Astrocyte (in vitro differentiated cells and primary cell): ENCODE measurements around the gene PLCXD3. TPM values are rescaled to one million over a fixed set of nuclear protein-coding genes. Genes with fewer than 3 reads are reported as not detected.

ENCODE experiments used
- DNase-seq: peaks from one replicate; pipeline ENCODE4 v3.0.0-alpha.2; 2010; ENCODE audit warnings: low read depth
- FAIRE-seq: peaks from 2 replicates; lab custom pipeline; 2011; peaks lifted over from hg19 to GRCh38; lab: Jason Lieb, UNC
- H2AFZ ChIP-seq: 2 replicates; pipeline ENCODE4 v1.6.0; 2012; ENCODE audit warnings: low read depth, low read length, inconsistent platforms
- H3K27ac ChIP-seq: 2 replicates; pipeline ENCODE4 v1.5.1; 2011; ENCODE audit warnings: low read depth, low read length, inconsistent platforms
- H3K27me3 ChIP-seq: 2 replicates; pipeline ENCODE4 v1.6.0; 2011; ENCODE audit warnings: low read length, inconsistent platforms; ENCODE audit not compliant: insufficient read depth
- H3K36me3 ChIP-seq: 2 replicates; pipeline ENCODE4 v1.5.1; 2011; ENCODE audit warnings: low read length, inconsistent platforms; ENCODE audit not compliant: insufficient read depth
- H3K4me1 ChIP-seq: 2 replicates; pipeline ENCODE4 v1.5.1; 2011; ENCODE audit warnings: low read length, inconsistent platforms; ENCODE audit not compliant: insufficient read depth
- H3K4me2 ChIP-seq: 2 replicates; pipeline ENCODE4 v1.6.0; 2012; ENCODE audit warnings: low read length, inconsistent platforms
- H3K4me3 ChIP-seq: 2 replicates; pipeline ENCODE4 v1.5.1; 2011; ENCODE audit warnings: low read depth, mild to moderate bottlenecking, low read length, inconsistent platforms; ENCODE audit not compliant: insufficient read depth
- H3K79me2 ChIP-seq: 2 replicates; pipeline ENCODE4 v1.6.0; 2012; ENCODE audit warnings: mild to moderate bottlenecking, low read length, inconsistent platforms; ENCODE audit not compliant: insufficient read depth
- H3K9ac ChIP-seq: 2 replicates; pipeline ENCODE4 v1.6.0; 2012; ENCODE audit warnings: mild to moderate bottlenecking, low read length, inconsistent platforms
- H3K9me3 ChIP-seq: 2 replicates; pipeline ENCODE4 v1.5.1; 2012; ENCODE audit warnings: low read depth, mild to moderate bottlenecking, low read length, inconsistent platforms; ENCODE audit not compliant: insufficient read depth
- H4K20me1 ChIP-seq: 2 replicates; pipeline ENCODE4 v1.6.0; 2012; ENCODE audit warnings: low read length, inconsistent platforms; ENCODE audit not compliant: insufficient read depth
- H3K27ac Mint-ChIP-seq: one replicate; pipeline ENCODE4 v1.8.0; 2021; ENCODE audit warnings: mild to moderate bottlenecking, mixed read lengths; ENCODE audit not compliant: unreplicated experiment
- H3K27me3 Mint-ChIP-seq: one replicate; pipeline ENCODE4 v1.8.0; 2021; ENCODE audit warnings: low read depth, mixed read lengths; ENCODE audit not compliant: unreplicated experiment
- H3K36me3 Mint-ChIP-seq: one replicate; pipeline ENCODE4 v1.8.0; 2021; ENCODE audit warnings: low read depth, mixed read lengths; ENCODE audit not compliant: unreplicated experiment
- H3K4me1 Mint-ChIP-seq: one replicate; pipeline ENCODE4 v1.8.0; 2021; ENCODE audit warnings: low read depth, mixed read lengths; ENCODE audit not compliant: unreplicated experiment
- H3K4me3 Mint-ChIP-seq: one replicate; pipeline ENCODE4 v1.8.0; 2021; ENCODE audit warnings: mild to moderate bottlenecking, moderate library complexity, mixed read lengths; ENCODE audit not compliant: unreplicated experiment
- H3K9me3 Mint-ChIP-seq: one replicate; pipeline ENCODE4 v1.8.0; 2021; ENCODE audit warnings: mild to moderate bottlenecking, mixed read lengths; ENCODE audit not compliant: unreplicated experiment
- EZH2 ChIP-seq: IDR thresholded peaks from 2 replicates; pipeline ENCODE4 v1.6.1; 2012; ENCODE audit warnings: mild to moderate bottlenecking, low read length, inconsistent platforms; ENCODE audit not compliant: insufficient read depth
- total RNA-seq: library from RNA; stranded (reverse); gene quantifications from 2 replicates; pipeline ENCODE4 v1.2.1, GENCODE V29; 2021
- TF ChIP-seq, protein P1 (sequence below): IDR thresholded peaks from 2 replicates; pipeline ENCODE4 v1.5.1; 2011; ENCODE audit warnings: low read depth, mild to moderate bottlenecking, inconsistent platforms, low read length, moderate library complexity; ENCODE audit not compliant: insufficient read depth

The PLCXD3 gene
- total RNA-seq, 1 donor from 2014 or later = 1.6 TPM

GRCh38 chr5:41508696-41509398, 1.6 kb downstream of the PLCXD3 start:
- Mint-ChIP-seq H3K9me3 (no peaks in the 10 kb centered on the region), H3K27ac (no peak overlapping the region), H3K27me3 (peaks cover 22% of the 10 kb centered on the region), H3K4me1 (peaks cover 2% of the 10 kb centered on the region), H3K36me3 (no peaks in the 10 kb centered on the region), H3K4me3 (peak overlapping the region; percentile 15)
- Histone ChIP-seq H3K36me3 (no peaks in the 10 kb centered on the region), H3K4me1 (peaks cover 7% of the 10 kb centered on the region), H3K4me3 (no peak overlapping the region), H3K9ac (no peak overlapping the region), H3K4me2 (peak overlapping the region; percentile 85), H3K79me2 (no peaks in the 10 kb centered on the region), H3K9me3 (no peaks in the 10 kb centered on the region), H3K27me3 (peaks cover 24% of the 10 kb centered on the region), H2AFZ (no peak overlapping the region), H4K20me1 (no peaks in the 10 kb centered on the region), H3K27ac (no peak overlapping the region)
- no peak for TF ChIP-seq EZH2
- TF ChIP-seq, protein P1, sequence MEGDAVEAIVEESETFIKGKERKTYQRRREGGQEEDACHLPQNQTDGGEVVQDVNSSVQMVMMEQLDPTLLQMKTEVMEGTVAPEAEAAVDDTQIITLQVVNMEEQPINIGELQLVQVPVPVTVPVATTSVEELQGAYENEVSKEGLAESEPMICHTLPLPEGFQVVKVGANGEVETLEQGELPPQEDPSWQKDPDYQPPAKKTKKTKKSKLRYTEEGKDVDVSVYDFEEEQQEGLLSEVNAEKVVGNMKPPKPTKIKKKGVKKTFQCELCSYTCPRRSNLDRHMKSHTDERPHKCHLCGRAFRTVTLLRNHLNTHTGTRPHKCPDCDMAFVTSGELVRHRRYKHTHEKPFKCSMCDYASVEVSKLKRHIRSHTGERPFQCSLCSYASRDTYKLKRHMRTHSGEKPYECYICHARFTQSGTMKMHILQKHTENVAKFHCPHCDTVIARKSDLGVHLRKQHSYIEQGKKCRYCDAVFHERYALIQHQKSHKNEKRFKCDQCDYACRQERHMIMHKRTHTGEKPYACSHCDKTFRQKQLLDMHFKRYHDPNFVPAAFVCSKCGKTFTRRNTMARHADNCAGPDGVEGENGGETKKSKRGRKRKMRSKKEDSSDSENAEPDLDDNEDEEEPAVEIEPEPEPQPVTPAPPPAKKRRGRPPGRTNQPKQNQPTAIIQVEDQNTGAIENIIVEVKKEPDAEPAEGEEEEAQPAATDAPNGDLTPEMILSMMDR = no peak
- no peak for DNase-seq
- no peak for FAIRE-seq

GRCh38 chr5:41508186-41508585, 2.2 kb downstream of the PLCXD3 start:
- H3K27me3 Mint-ChIP-seq = peaks cover 22% of the 10 kb centered on the region
- H3K4me3 ChIP-seq = no peak overlapping the region
- no peak overlapping the region for H3K27ac Mint-ChIP-seq

More at GRCh38 chr5:41508186-41508585, 2.2 kb downstream of the PLCXD3 start:
- FAIRE-seq (no peak), DNase-seq (no peak)
- H3K9me3 Mint-ChIP-seq = no peaks in the 10 kb centered on the region
- peaks cover 2% of the 10 kb centered on the region for H3K4me1 Mint-ChIP-seq
- TF ChIP-seq EZH2 = no peak
- TF ChIP-seq, protein P1 = no peak
- Histone ChIP-seq H3K4me1 (peaks cover 7% of the 10 kb centered on the region), H3K9ac (no peak overlapping the region), H3K4me2 (no peak overlapping the region), H3K27me3 (peaks cover 24% of the 10 kb centered on the region), H3K79me2 (no peaks in the 10 kb centered on the region), H2AFZ (no peak overlapping the region), H4K20me1 (no peaks in the 10 kb centered on the region), H3K27ac (no peak overlapping the region), H3K36me3 (no peaks in the 10 kb centered on the region), H3K9me3 (no peaks in the 10 kb centered on the region)
- H3K36me3 Mint-ChIP-seq = no peaks in the 10 kb centered on the region
- no peak overlapping the region for H3K4me3 Mint-ChIP-seq
